ENCODE measurements around the gene ZNF593.

ZNF593 gene

GRCh38 chr1:26212726-26213125, 43.0 kb downstream of the ZNF593 start:
- no peak for TF ChIP-seq CTCF (IDR thresholded peaks at IDR 0.05; ENCODE audit: control extremely low read depth, extremely low read depth, low read depth, missing control alignments)
- POLR2A ChIA-PET, result no interaction called here
- no peak for DNase-seq (ENCODE audit: extremely low spot score)
- CTCF ChIA-PET, result interaction anchor here (0.9 to 4.9 kb wide), 4 partner anchors 10 to 35 kb away, joined by 3 to 22 read pairs (median 4); partner anchors contain the start of genes CEP85 and CNKSR1

GRCh38 chr1:26213335-26213905, 43.7 kb downstream of the ZNF593 start:
- ChIA-PET POLR2A (no interaction called here), CTCF (interaction anchor here (1.4 to 4.9 kb wide), 2 partner anchors 11 to 20 kb away, joined by 4 to 22 read pairs; partner anchors contain the start of gene CEP85)
- no peak for TF ChIP-seq CTCF (IDR thresholded peaks at IDR 0.05; ENCODE audit: control extremely low read depth, extremely low read depth, low read depth, missing control alignments)
- DNase-seq (ENCODE audit: extremely low spot score), result no peak

GRCh38 chr1:26215246-26215645, 45.5 kb downstream of the ZNF593 start:
- DNase-seq (ENCODE audit: extremely low spot score), result no peak
- POLR2A ChIA-PET, result no interaction called here
- no peak for TF ChIP-seq CTCF (IDR thresholded peaks at IDR 0.05; ENCODE audit: control extremely low read depth, extremely low read depth, low read depth, missing control alignments)
- CTCF ChIA-PET, result no interaction called here

- DNase-seq (ENCODE audit: extremely low spot score), result no peak
- ChIA-PET POLR2A (no interaction called here), CTCF (interaction anchor here (1.6 to 5.8 kb wide), 2 partner anchors 15 to 103 kb away, joined by 4 to 32 read pairs; partner anchors contain the start of gene CEP85)
- no peak for TF ChIP-seq CTCF (IDR thresholded peaks at IDR 0.05; ENCODE audit: control extremely low read depth, extremely low read depth, low read depth, missing control alignments)
Observed at GRCh38 chr1:26218906-26219494, 49.3 kb downstream of the ZNF593 start.

Data from GM10248 (cell line).